Mesothelial cell of epicardium (in vitro differentiated cells): ENCODE measurements around the gene ARX. TPM values are rescaled to one million over a fixed set of nuclear protein-coding genes. Genes with fewer than 3 reads are reported as not detected.

Source experiments
- DNase-seq, 2 experiments: peaks; one replicate each; pipeline ENCODE4 v3.0.0; 2021; ENCODE audit warnings: low spot score in 2 of 2; ENCODE audit not compliant: unreplicated experiment in 2 of 2
- H3K27ac Mint-ChIP-seq: 2 replicates; pipeline ENCODE4 v1.8.0; 2021; ENCODE audit warnings: mixed read lengths
- H3K27me3 Mint-ChIP-seq: 2 replicates; pipeline ENCODE4 v1.8.0; 2021; ENCODE audit warnings: low read depth, mixed read lengths
- H3K36me3 Mint-ChIP-seq: 2 replicates; pipeline ENCODE4 v1.8.0; 2021; ENCODE audit warnings: mixed read lengths
- H3K4me1 Mint-ChIP-seq: 2 replicates; pipeline ENCODE4 v1.8.0; 2021; ENCODE audit warnings: mixed read lengths
- H3K4me3 Mint-ChIP-seq: 2 replicates; pipeline ENCODE4 v1.8.0; 2021; ENCODE audit warnings: mild to moderate bottlenecking, moderate library complexity, mixed read lengths
- H3K9me3 Mint-ChIP-seq: 2 replicates; pipeline ENCODE4 v1.8.0; 2021; ENCODE audit warnings: mixed read lengths
- CTCF ChIP-seq: fragments of 200-600 bp; sonication (generic); IDR thresholded peaks from one replicate; pipeline ENCODE4 v1.5.0; 2021; ENCODE audit warnings: antibody characterized with exemption; ENCODE audit not compliant: unreplicated experiment
- total RNA-seq: library from RNA; stranded (reverse); gene quantifications from 3 replicates; pipeline ENCODE4 v1.2.1, GENCODE V29; 2021

Gene ARX
- total RNA-seq, 1 donor from 2014 or later = not detected

- peaks cover 6% of the 10 kb centered on the region for H3K36me3 Mint-ChIP-seq
- H3K9me3 Mint-ChIP-seq = peaks cover 14% of the 10 kb centered on the region
- H3K4me3 Mint-ChIP-seq = no peak overlapping the region
- H3K4me1 Mint-ChIP-seq = peaks cover 15% of the 10 kb centered on the region
- no peak for DNase-seq
- no peak for TF ChIP-seq CTCF
- H3K27ac Mint-ChIP-seq = no peak overlapping the region
- no peaks in the 10 kb centered on the region for H3K27me3 Mint-ChIP-seq
These were observed 58.9 kb downstream of the ARX start for GRCh38 chrX:24956828-24957227.

- Mint-ChIP-seq H3K36me3 (peaks cover 8% of the 10 kb centered on the region), H3K9me3 (peaks cover 14% of the 10 kb centered on the region), H3K27me3 (no peaks in the 10 kb centered on the region), H3K4me3 (no peak overlapping the region), H3K4me1 (peaks cover 15% of the 10 kb centered on the region), H3K27ac (no peak overlapping the region)
- TF ChIP-seq CTCF = no peak
- DNase-seq = no peak
These were observed 60.3 kb downstream of the ARX start for GRCh38 chrX:24955372-24955930.

GRCh38 chrX:24954732-24955131, 61.0 kb downstream of the ARX start:
- H3K27me3 Mint-ChIP-seq = no peaks in the 10 kb centered on the region
- no peak overlapping the region for H3K27ac Mint-ChIP-seq
- H3K9me3 Mint-ChIP-seq = peaks cover 14% of the 10 kb centered on the region
- peaks cover 8% of the 10 kb centered on the region for H3K36me3 Mint-ChIP-seq
- no peak for DNase-seq
- no peak for TF ChIP-seq CTCF
- peaks cover 8% of the 10 kb centered on the region for H3K4me1 Mint-ChIP-seq
- H3K4me3 Mint-ChIP-seq = no peak overlapping the region
